IMR-90 (cell line): ENCODE measurements around the gene SLX9. TPM values are rescaled to one million over a fixed set of nuclear protein-coding genes. Genes with fewer than 3 reads are reported as not detected.

Experiments used
- ATAC-seq: fragments of 200-7000 bp; cut with Tn5 transposase; 2 replicates; pipeline ENCODE4 v1.9.1; 2020; ENCODE audit warnings: low read depth, mild to moderate bottlenecking, moderate library complexity
- BruUV-seq: library from RNA; stranded (reverse); fragments of 400-500 nt; replicated peaks from 2 replicates; lab custom pipeline; 2021; lab: Mats Ljungman, UMichigan
- CTCF ChIA-PET: fragments of 300-600 bp; formaldehyde crosslinking; extraction: SDS; loops from one replicate; lab custom pipeline; 2021; ENCODE audit warnings: antibody characterized with exemption; lab: Yijun Ruan, JAX
- POLR2A ChIA-PET: fragments of 300-600 bp; sonication (Branson Sonifier 250); formaldehyde crosslinking; loops from one replicate; lab custom pipeline; 2022; ENCODE audit warnings: antibody characterized with exemption; ENCODE audit not compliant: unreplicated experiment; lab: Charles Lee
- DNase-seq: peaks from one replicate; pipeline ENCODE4 v3.0.0; 2013
- H2AFZ ChIP-seq: replicated peaks from 2 replicates; pipeline ENCODE3; 2013; ENCODE audit warnings: low read length, mild to moderate bottlenecking; ENCODE audit not compliant: poor library complexity
- H2AK5ac ChIP-seq: 2 replicates; pipeline ENCODE4 v1.6.1; 2013; ENCODE audit warnings: low read depth, low read length, inconsistent platforms
- H2AK9ac ChIP-seq: replicated peaks from 2 replicates; pipeline ENCODE3; 2013; ENCODE audit warnings: mild to moderate bottlenecking, low read depth, low read length, moderate library complexity; ENCODE audit not compliant: poor library complexity
- H2BK120ac ChIP-seq: 2 replicates; pipeline ENCODE4 v1.6.1; 2013; ENCODE audit warnings: low read depth, low read length, inconsistent platforms
- H2BK15ac ChIP-seq: 3 replicates; pipeline ENCODE4 v1.6.1; 2013; ENCODE audit warnings: low read depth, low read length, inconsistent platforms
- H2BK20ac ChIP-seq: 2 replicates; pipeline ENCODE4 v1.6.1; 2013; ENCODE audit warnings: low read depth, mild to moderate bottlenecking, inconsistent platforms, low read length, moderate library complexity
- H2BK5ac ChIP-seq: 2 replicates; pipeline ENCODE4 v1.6.1; 2013; ENCODE audit warnings: mild to moderate bottlenecking, low read depth, low read length, inconsistent platforms; ENCODE audit not compliant: poor library complexity, severe bottlenecking
- H3K14ac ChIP-seq: replicated peaks from 2 replicates; pipeline ENCODE4 v1.6.1; 2013; ENCODE audit warnings: low read depth, low read length, inconsistent platforms
- H3K18ac ChIP-seq: 2 replicates; pipeline ENCODE4 v1.6.1; 2013; ENCODE audit warnings: low read depth, low read length, control low read depth
- H3K23ac ChIP-seq: 2 replicates; pipeline ENCODE4 v1.6.1; 2013; ENCODE audit warnings: low read depth, low read length, inconsistent platforms
- H3K27ac ChIP-seq: 2 replicates; pipeline ENCODE4 v1.5.1; 2013; ENCODE audit warnings: mild to moderate bottlenecking, control low read depth, low read length; ENCODE audit not compliant: insufficient read depth
- H3K27me3 ChIP-seq: 2 replicates; pipeline ENCODE4 v1.6.1; 2013; ENCODE audit warnings: low read length; ENCODE audit not compliant: control insufficient read depth, insufficient read depth
- H3K36me3 ChIP-seq: 2 replicates; pipeline ENCODE4 v1.6.1; 2013; ENCODE audit warnings: low read length, mixed read lengths; ENCODE audit not compliant: control insufficient read depth, insufficient read depth
- H3K4ac ChIP-seq: 2 replicates; pipeline ENCODE4 v1.6.1; 2013; ENCODE audit warnings: low read depth, low read length, inconsistent platforms
- H3K4me1 ChIP-seq: 2 replicates; pipeline ENCODE4 v1.6.1; 2013; ENCODE audit warnings: low read length, mixed read lengths; ENCODE audit not compliant: control insufficient read depth, insufficient read depth
- H3K4me2 ChIP-seq: 2 replicates; pipeline ENCODE4 v1.6.1; 2013; ENCODE audit warnings: low read depth, mild to moderate bottlenecking, control low read depth, low read length, moderate library complexity
- H3K4me3 ChIP-seq: 2 replicates; pipeline ENCODE4 v1.5.1; 2013; ENCODE audit warnings: low read depth, mild to moderate bottlenecking, control low read depth, low read length, moderate library complexity; ENCODE audit not compliant: insufficient read depth
- H3K56ac ChIP-seq: 2 replicates; pipeline ENCODE4 v1.6.1; 2013; ENCODE audit warnings: low read length, inconsistent platforms; ENCODE audit not compliant: insufficient read depth; ENCODE audit errors: extremely low read depth
- H3K79me1 ChIP-seq, 2 experiments: 2 replicates each; pipeline ENCODE4 v1.6.1; 2013; ENCODE audit warnings: low read length in 2 of 2, inconsistent platforms in 1 of 2, low read depth in 1 of 2
- H3K9ac ChIP-seq: 2 replicates; pipeline ENCODE4 v1.6.1; 2013; ENCODE audit warnings: low read depth, low read length, control low read depth
- H3K9me1 ChIP-seq: 2 replicates; pipeline ENCODE4 v1.6.1; 2013; ENCODE audit warnings: low read length, inconsistent platforms; ENCODE audit not compliant: insufficient read depth
- H3K9me3 ChIP-seq: 2 replicates; pipeline ENCODE4 v1.6.1; 2013; ENCODE audit warnings: low read length; ENCODE audit not compliant: control insufficient read depth, insufficient read depth
- H4K20me1 ChIP-seq: 2 replicates; pipeline ENCODE4 v1.6.1; 2013; ENCODE audit warnings: low read length, inconsistent platforms; ENCODE audit not compliant: insufficient read depth
- H4K5ac ChIP-seq: 2 replicates; pipeline ENCODE4 v1.6.1; 2013; ENCODE audit warnings: mild to moderate bottlenecking, low read depth, low read length, control low read depth
- H4K8ac ChIP-seq, 2 experiments: 2 replicates each; pipeline ENCODE4 v1.6.1; 2013; ENCODE audit warnings: low read depth in 2 of 2, low read length in 2 of 2, control low read depth in 1 of 2, inconsistent platforms in 1 of 2
- H4K91ac ChIP-seq: 2 replicates; pipeline ENCODE4 v1.6.1; 2013; ENCODE audit warnings: low read depth, low read length, inconsistent platforms; ENCODE audit not compliant: insufficient read depth
- CEBPB ChIP-seq: IDR thresholded peaks from 2 replicates; pipeline ENCODE4 v1.6.1; 2012; ENCODE audit warnings: low read depth, low read length, improper control_type of control experiment
- ELK1 ChIP-seq: fragments of 150-350 bp; IDR thresholded peaks from 2 replicates; pipeline ENCODE4 v1.6.1; 2016; ENCODE audit warnings: low read depth, mild to moderate bottlenecking, low read length, moderate library complexity, borderline replicate concordance
- MAFK ChIP-seq: IDR thresholded peaks from 2 replicates; pipeline ENCODE4 v1.6.1; 2012; ENCODE audit warnings: low read depth, low read length, improper control_type of control experiment
- MXI1 ChIP-seq: IDR thresholded peaks from 2 replicates; pipeline ENCODE4 v1.6.1; 2012; ENCODE audit warnings: low read depth, mild to moderate bottlenecking, low read length, moderate library complexity, borderline replicate concordance
- NFE2L2 ChIP-seq: fragments of 150-350 bp; IDR thresholded peaks from 2 replicates; pipeline ENCODE4 v1.6.1; 2016; ENCODE audit warnings: low read depth, mild to moderate bottlenecking, low read length
- POLR2A ChIP-seq: IDR thresholded peaks from 2 replicates; pipeline ENCODE4 v1.6.1; 2012; ENCODE audit warnings: mild to moderate bottlenecking, low read depth, low read length
- RAD21 ChIP-seq: IDR thresholded peaks from 2 replicates; pipeline ENCODE4 v1.6.1; 2012; ENCODE audit warnings: low read length, improper control_type of control experiment
- RCOR1 ChIP-seq: IDR thresholded peaks from 2 replicates; pipeline ENCODE4 v1.6.1; 2012; ENCODE audit warnings: mild to moderate bottlenecking, low read length, improper control_type of control experiment; ENCODE audit not compliant: insufficient replicate concordance
- RFX5 ChIP-seq: IDR thresholded peaks from 2 replicates; pipeline ENCODE4 v1.8.0; 2012; ENCODE audit warnings: low read depth, mild to moderate bottlenecking, low read length, moderate library complexity
- SMC3 ChIP-seq: fragments of 150-350 bp; IDR thresholded peaks from 2 replicates; pipeline ENCODE4 v1.6.1; 2016; ENCODE audit warnings: low read depth, mild to moderate bottlenecking, antibody characterized with exemption, low read length, moderate library complexity
- USF2 ChIP-seq: fragments of 150-350 bp; IDR thresholded peaks from 2 replicates; pipeline ENCODE4 v1.6.1; 2017; ENCODE audit warnings: mild to moderate bottlenecking, antibody characterized with exemption, low read length, low read depth
- WGBS, 2 experiments: methylation state at CpG; one replicate each; pipeline versions ENCODE4 v1.1.5 to v1.1.7; 2013; ENCODE audit warnings: missing lambda C conversion rate in 2 of 2; ENCODE audit not compliant: insufficient read length in 1 of 2; ENCODE audit errors: extremely low coverage in 2 of 2; 5-methylcytosine and 5-hydroxymethylcytosine counted together
- dilution Hi-C: fragments of 300-500 bp; cut with HindIII; formaldehyde crosslinking; loops from one replicate; pipeline ENCODE4 v1.14.3; 2018; ENCODE audit warnings: low sequenced_read_pairs; ENCODE audit not compliant: unreplicated experiment
- in situ Hi-C: fragments of 300-500 bp; cut with MboI; formaldehyde crosslinking; loops from 3 replicates; pipeline ENCODE4 v1.14.3; 2019; ENCODE audit warnings: low sequenced_read_pairs, inconsistent platforms, mixed read lengths
- intact Hi-C: fragments of 100-400 bp; cut with micrococcal nuclease; formaldehyde crosslinking; loops from 2 replicates; pipeline ENCODE4 v1.10.0; 2022
- polyA plus RNA-seq, 3 experiments: library from polyadenylated mRNA; depleted of rRNA; stranded (reverse); fragments of >200 nt; gene quantifications; 2 replicates each; pipeline ENCODE4 v1.2.3, GENCODE V29; 2012; ENCODE audit warnings: low replicate concordance in 1 of 3
- total RNA-seq: library from RNA; depleted of rRNA; stranded (reverse); fragments of >200 nt; gene quantifications from 2 replicates; pipeline ENCODE4 v1.2.3, GENCODE V29; 2012
- TF ChIP-seq, protein P1 (sequence below): conservative IDR thresholded peaks from 2 replicates; pipeline ENCODE4 v1.5.1; 2012; ENCODE audit warnings: mild to moderate bottlenecking, low read depth, low read length, improper control_type of control experiment

SLX9 gene
- total and polyA plus RNA-seq, 2 of the 4 experiments (the other 2 are of a cell fraction): 10.4 to 21.7 TPM

- no peak overlapping the region for H3K27ac ChIP-seq
- no peak overlapping the region for H4K5ac ChIP-seq
- H4K20me1 ChIP-seq: no peaks in the 10 kb centered on the region; the same call in 1 of the 2 replicates
- H3K27me3 ChIP-seq: no peaks in the 10 kb centered on the region
- H2AK9ac ChIP-seq: no peak overlapping the region
- H3K14ac ChIP-seq: 0 out of 2 replicates have a peak overlapping the region, but pooled peaks have one; percentile 35
- no peak overlapping the region for H3K9ac ChIP-seq
- intact Hi-C loops (no loop called here), dilution Hi-C loops (no loop called here), in situ Hi-C loops (no loop called here)
- no peaks in the 10 kb centered on the region for H3K36me3 ChIP-seq
- ChIA-PET CTCF (no interaction called here), POLR2A (no interaction called here)
- BruUV-seq: no TSS peak
- peaks cover 6% of the 10 kb centered on the region for H3K9me1 ChIP-seq
- no peak overlapping the region; the same call in 1 of the 2 replicates for H3K23ac ChIP-seq
- H4K8ac ChIP-seq: peak overlapping the region; percentile 31 to 57; a peak in 1 of 4 replicates
- no peaks in the 10 kb centered on the region for H3K79me1 ChIP-seq
- peak overlapping the region; percentile 63; the same call in 1 of the 3 replicates for H2BK15ac ChIP-seq
- 97% methylated on average over 5 of the region's 19 CpGs; no CpG with 5 or more reads in 1 of the 2 experiments for WGBS, 2 experiments
- TF ChIP-seq USF2 (no peak), CEBPB (no peak), POLR2A (no peak), NFE2L2 (no peak), MXI1 (no peak), SMC3 (no peak), ELK1 (no peak), MAFK (no peak), RFX5 (no peak), RCOR1 (no peak), RAD21 (no peak)
- TF ChIP-seq, protein P1, sequence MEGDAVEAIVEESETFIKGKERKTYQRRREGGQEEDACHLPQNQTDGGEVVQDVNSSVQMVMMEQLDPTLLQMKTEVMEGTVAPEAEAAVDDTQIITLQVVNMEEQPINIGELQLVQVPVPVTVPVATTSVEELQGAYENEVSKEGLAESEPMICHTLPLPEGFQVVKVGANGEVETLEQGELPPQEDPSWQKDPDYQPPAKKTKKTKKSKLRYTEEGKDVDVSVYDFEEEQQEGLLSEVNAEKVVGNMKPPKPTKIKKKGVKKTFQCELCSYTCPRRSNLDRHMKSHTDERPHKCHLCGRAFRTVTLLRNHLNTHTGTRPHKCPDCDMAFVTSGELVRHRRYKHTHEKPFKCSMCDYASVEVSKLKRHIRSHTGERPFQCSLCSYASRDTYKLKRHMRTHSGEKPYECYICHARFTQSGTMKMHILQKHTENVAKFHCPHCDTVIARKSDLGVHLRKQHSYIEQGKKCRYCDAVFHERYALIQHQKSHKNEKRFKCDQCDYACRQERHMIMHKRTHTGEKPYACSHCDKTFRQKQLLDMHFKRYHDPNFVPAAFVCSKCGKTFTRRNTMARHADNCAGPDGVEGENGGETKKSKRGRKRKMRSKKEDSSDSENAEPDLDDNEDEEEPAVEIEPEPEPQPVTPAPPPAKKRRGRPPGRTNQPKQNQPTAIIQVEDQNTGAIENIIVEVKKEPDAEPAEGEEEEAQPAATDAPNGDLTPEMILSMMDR: no peak
- H3K4ac ChIP-seq: peak overlapping the region; percentile 35
- no peak overlapping the region for H3K4me2 ChIP-seq
- H3K4me1 ChIP-seq: peaks cover 5% of the 10 kb centered on the region
- ATAC-seq (no peak), DNase-seq (no peak)
- peak overlapping the region; percentile 66; the same call in 1 of the 2 replicates for H4K91ac ChIP-seq
- H3K4me3 ChIP-seq: no peak overlapping the region
- no peak overlapping the region for H2BK5ac ChIP-seq
- H2BK20ac ChIP-seq: 0 out of 2 replicates have a peak overlapping the region, but pooled peaks have one; percentile 12
- no peak overlapping the region for H3K18ac ChIP-seq
- H3K56ac ChIP-seq: no peak overlapping the region
- peak overlapping the region; percentile 70 for H2AK5ac ChIP-seq
- H2AFZ ChIP-seq: peak overlapping the region; percentile 57
- peak overlapping the region; percentile 64 for H2BK120ac ChIP-seq
- H3K9me3 ChIP-seq: peaks cover 5% of the 10 kb centered on the region
Observed at GRCh38 chr21:45019887-45020537, 80.2 kb downstream of the SLX9 start.
